ENCODE data around the gene HGF.
"Not testable (repeated sequence)": the region's sequence is repeated elsewhere in the genome, so short reads cannot be mapped to it uniquely, and the experiment has no call there.

HGF gene

GRCh38 chr7:81775560-81775959 is 5.7 kb upstream of the HGF start:
- no peak for DNase-seq

GRCh38 chr7:81774551-81774950 is 4.7 kb upstream of the HGF start:
- DNase-seq = no peak

DNA sequence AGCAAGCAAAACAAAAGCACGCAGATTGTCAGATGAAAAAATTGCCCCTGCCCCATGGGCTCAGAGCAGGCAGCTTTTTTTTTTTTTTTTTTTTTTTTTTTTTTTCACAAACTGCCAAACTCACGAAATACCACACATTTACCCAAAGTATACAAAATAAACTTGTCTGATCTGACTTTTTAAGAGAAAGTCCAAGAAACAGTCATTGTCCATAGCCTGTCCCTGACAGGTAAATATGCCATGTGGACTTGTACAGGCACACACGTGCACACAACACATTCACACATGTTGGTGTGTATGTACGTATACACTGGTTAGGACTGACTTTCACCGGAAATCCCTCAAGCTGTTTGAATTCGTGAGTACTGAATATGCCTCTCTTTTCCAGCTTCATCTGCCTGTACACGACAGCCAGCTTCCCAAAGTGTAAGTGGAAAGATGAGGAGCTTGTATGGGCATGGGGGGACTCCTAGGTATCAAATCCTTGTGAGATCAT is 929 bp upstream of the HGF start:
- no peak for DNase-seq

GRCh38 chr7:81768951-81769778 is 682 bp downstream of the HGF start:
- no peak for DNase-seq

DNA sequence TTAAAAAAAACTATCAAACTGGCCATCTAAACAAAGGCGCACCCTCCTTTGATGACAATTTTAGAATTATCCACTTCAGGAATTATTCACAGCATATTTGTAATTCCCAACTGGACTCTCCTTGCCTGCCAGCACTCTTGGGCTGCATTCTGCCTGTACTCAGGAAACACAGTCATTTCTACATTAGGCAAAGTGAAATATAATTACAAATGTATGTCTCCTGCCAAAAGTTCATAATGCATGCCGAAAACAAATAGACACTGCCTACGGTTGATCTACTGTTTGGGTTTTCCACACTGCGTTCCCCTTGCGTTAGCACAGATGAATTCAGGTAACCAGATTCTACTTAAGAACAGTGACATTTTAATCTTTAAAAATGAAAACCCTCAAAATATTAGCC is 1.9 kb downstream of the HGF start:
- DNase-seq = no peak

DNA sequence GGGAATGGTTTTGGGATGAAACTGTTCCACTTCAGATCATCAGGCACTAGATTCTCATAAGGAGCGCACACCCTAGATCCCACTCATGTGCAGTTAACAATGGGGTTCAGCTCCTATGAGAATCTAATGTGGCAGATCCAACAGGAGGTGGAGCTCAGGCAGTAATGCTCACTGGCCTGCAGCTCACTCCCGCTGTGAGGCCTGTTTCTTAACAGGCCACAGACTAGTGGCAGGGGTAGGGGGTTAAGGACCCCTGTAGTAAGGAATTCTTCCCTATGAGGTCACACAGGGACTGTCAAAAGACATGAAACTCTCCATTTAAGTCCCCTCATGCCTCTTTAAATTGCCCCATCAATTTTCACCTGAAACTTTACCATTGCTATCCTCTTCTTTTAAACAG is 8.0 kb downstream of the HGF start:
- no peak for DNase-seq

- no peak for DNase-seq
Observed at GRCh38 chr7:81761031-81761430, 8.8 kb downstream of the HGF start.

DNA sequence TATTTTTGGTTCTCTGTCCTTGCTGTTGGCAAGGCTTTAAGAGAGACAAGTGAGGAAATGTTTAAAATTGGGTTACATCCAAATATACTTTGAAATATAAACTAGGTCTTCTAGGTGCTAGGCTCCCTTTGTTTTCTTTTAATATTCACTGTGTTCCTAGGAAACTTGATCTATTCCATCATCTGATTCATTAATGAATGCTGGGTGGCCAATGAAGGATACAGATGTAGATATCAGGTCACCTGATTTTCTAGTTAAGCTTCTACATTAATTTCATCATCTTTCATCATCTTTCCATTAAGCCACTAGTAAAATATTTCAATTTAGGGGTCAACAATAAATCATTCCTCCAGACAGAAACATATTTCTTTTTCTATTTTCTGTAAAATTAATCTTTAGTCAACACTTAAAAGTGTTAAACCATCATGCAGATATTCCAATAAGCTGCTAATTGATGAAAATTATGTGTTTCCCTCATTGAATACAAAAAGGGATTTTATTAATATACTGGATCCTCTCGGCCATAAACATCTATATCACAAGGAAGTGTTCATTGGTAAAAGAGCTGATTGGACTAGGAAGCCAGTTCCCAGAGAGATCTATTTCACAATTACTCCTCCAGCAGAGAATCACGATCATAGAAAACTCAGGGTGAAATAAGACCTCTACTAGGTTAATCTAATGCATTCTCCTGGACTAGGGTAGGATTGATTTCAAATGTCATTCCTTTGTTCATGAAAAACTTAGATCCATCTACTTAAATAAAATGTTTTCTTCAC is 14.7 kb downstream of the HGF start:
- no peak for DNase-seq

DNA sequence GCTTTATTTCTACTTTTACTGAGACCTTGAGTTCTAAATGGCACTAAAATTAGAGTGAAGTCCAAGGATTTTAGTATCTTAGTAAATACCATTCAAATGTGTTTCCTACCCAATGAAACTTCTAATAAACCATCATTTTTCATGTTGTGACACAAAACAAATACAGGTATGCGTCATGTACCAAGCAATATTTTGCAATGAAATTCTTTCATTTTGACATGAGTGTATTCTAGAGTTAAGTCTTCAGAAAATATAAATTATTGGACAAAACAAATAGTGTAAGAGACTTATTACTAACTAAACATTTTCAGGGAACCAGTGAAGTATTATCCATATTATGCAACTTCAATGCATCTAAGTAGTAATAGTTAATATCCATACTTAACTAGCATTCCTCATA is 16.5 kb downstream of the HGF start:
- no peak for DNase-seq

DNA sequence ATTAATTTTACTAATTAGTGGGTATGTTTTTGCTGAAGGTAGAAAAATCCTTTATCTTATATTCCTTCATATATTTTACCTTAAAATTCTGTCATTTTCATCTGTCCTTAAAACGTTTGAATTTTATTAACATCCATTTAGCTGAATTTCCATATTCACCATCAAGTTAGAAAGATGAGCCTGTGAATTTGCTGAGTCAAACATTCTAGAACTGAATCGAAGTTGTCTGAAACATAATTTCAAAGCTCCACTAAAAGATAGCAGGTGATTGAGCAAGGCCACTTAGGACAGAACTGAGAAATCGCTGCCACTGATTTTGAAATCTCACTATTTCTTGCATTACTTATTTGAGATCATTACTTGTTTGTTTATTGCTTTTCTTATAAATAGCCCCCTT is 17.5 kb downstream of the HGF start:
- DNase-seq = no peak

- DNase-seq = no peak
Observed at GRCh38 chr7:81751619-81752317, 18.1 kb downstream of the HGF start.

DNA sequence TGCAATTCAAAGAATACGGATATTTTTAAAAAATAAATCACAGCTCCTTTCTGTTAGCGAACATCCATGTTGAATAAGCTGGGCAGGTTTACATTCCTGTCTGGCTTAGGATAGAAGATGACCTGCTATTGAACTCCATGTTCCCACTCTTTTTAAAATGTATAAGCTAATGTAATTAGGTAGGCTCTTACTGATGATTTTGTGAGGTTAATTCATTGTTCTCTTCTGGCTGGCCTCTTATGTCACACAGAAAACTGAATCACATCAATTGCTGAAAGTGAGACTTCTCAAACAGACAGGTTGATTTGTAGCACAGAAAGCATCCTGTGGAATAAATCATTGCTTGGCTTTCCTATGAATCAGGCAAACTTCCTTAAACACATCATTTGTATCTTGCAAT is 24.2 kb downstream of the HGF start:
- DNase-seq = no peak

GRCh38 chr7:81744389-81744788 is 25.5 kb downstream of the HGF start:
- no peak for DNase-seq

DNA sequence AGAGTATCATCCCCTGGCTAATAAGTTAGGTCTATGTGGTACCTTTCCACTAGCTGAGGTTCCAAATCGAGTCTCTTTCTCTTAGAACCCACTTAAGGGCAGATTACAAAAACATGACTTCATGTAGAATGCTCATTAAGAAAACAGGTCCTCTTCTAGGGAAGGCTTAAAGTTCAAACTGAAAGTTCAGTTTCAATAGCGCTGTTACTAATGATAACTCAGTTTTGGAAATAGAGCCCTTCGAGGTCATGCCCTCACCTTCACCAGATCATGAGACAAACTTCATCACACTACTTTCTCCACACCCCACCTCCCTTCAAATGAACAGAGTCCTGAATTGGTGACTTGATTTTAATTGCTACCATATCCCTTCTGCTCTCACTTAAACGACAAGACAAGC is 26.2 kb downstream of the HGF start:
- no peak for DNase-seq

GRCh38 chr7:81743201-81743600 is 26.6 kb downstream of the HGF start:
- DNase-seq = no peak

- DNase-seq = no peak
Observed at GRCh38 chr7:81740403-81740802, 29.4 kb downstream of the HGF start.

- DNase-seq = no peak
Observed at GRCh38 chr7:81736091-81736490, 33.8 kb downstream of the HGF start.

- DNase-seq = no peak
Observed at GRCh38 chr7:81725812-81726127, 44.1 kb downstream of the HGF start.

- DNase-seq = no peak
Observed at GRCh38 chr7:81725003-81725811, 44.6 kb downstream of the HGF start.

- DNase-seq = not testable (repeated sequence)
Observed at GRCh38 chr7:81722250-81722649, 47.6 kb downstream of the HGF start.

DNA sequence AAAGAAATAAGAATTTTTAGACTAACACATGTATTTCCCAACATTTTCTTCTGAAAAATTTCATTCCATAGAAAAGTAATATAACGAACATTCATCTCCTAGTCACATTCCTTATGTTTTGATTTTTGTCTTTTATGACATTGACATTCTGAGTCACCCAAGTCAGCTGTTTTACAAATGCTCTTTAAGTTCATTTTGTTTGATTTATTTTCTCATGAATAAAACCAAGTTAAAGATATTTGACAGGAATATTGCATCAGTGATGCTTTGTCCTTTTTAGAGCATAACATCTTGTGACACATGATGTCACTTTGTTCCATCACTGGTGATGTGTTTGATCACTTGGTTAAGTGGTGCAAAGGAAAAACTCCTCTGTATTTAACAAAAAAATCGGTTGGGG is 48.4 kb downstream of the HGF start:
- no peak for DNase-seq

- no peak for DNase-seq
Observed at GRCh38 chr7:81719865-81720264, 50.0 kb downstream of the HGF start.
